Neural cell (in vitro differentiated cells): Measurements from ENCODE around the gene CYP4F12. TPM values are rescaled to one million over a fixed set of nuclear protein-coding genes. Genes with fewer than 3 reads are reported as not detected.

Experiments
- H2AFZ ChIP-seq: fragments of 200-600, 300-800 bp; sonication (generic), shearing (Covaris generic); 2 replicates; pipeline ENCODE4 v1.6.0; 2014; ENCODE audit warnings: low read depth, mild to moderate bottlenecking, antibody characterized with exemption, low read length, moderate library complexity
- H3F3A ChIP-seq: fragments of 200-600 bp; shearing (Covaris generic); 2 replicates; pipeline ENCODE4 v1.6.1; 2016; ENCODE audit warnings: mild to moderate bottlenecking, moderate library complexity, mixed read lengths, antibody characterized with exemption, low read length; ENCODE audit not compliant: insufficient read depth, poor library complexity, severe bottlenecking
- H3K27ac ChIP-seq: fragments of 200-600, 300-800 bp; sonication (generic), shearing (Covaris generic); 2 replicates; pipeline ENCODE4 v1.5.1; 2014; ENCODE audit warnings: mild to moderate bottlenecking, low read length, moderate library complexity
- H3K27me3 ChIP-seq: fragments of 300-800, 200-600 bp; sonication (generic), shearing (Covaris generic); 2 replicates; pipeline ENCODE4 v1.6.0; 2014; ENCODE audit warnings: mild to moderate bottlenecking, low read depth, low read length, moderate library complexity; ENCODE audit not compliant: insufficient read depth
- H3K36me3 ChIP-seq: fragments of 300-800, 200-600 bp; sonication (generic), shearing (Covaris generic); 2 replicates; pipeline ENCODE4 v1.5.1; 2014; ENCODE audit warnings: mild to moderate bottlenecking, antibody characterized with exemption, low read length, moderate library complexity; ENCODE audit not compliant: insufficient read depth
- H3K4me2 ChIP-seq: fragments of 300-800, 200-600 bp; sonication (generic), shearing (Covaris generic); 2 replicates; pipeline ENCODE4 v1.6.0; 2014; ENCODE audit warnings: mild to moderate bottlenecking, low read length
- H3K4me3 ChIP-seq: fragments of 300-800, 200-600 bp; sonication (generic), shearing (Covaris generic); 2 replicates; pipeline ENCODE4 v1.5.1; 2014; ENCODE audit warnings: mild to moderate bottlenecking, low read length, moderate library complexity
- H3K79me2 ChIP-seq: fragments of 200-600 bp; shearing (Covaris generic); replicated peaks from 2 replicates; pipeline ENCODE4 v1.6.0; 2014; ENCODE audit warnings: mild to moderate bottlenecking, low read length, moderate library complexity; ENCODE audit not compliant: insufficient read depth
- H3K9ac ChIP-seq: fragments of 300-800, 200-600 bp; sonication (generic), shearing (Covaris generic); 2 replicates; pipeline ENCODE4 v1.6.1; 2016; ENCODE audit warnings: mild to moderate bottlenecking, low read length, mixed read lengths
- H3K9me2 ChIP-seq: fragments of 200-600 bp; shearing (Covaris generic); 2 replicates; pipeline ENCODE4 v1.6.1; 2016; ENCODE audit warnings: mild to moderate bottlenecking, low read length, mixed read lengths; ENCODE audit not compliant: insufficient read depth
- H3K9me3 ChIP-seq: fragments of 200-600, 300-800 bp; sonication (generic), shearing (Covaris generic); 2 replicates; pipeline ENCODE4 v1.6.1; 2016; ENCODE audit warnings: mild to moderate bottlenecking, mixed run types, low read length, moderate library complexity, mixed read lengths
- H4K20me1 ChIP-seq: fragments of 200-600 bp; shearing (Covaris generic); 2 replicates; pipeline ENCODE4 v1.6.1; 2016; ENCODE audit warnings: mild to moderate bottlenecking, mixed run types; ENCODE audit not compliant: insufficient read depth
- CTCF ChIP-seq: fragments of 450-650 bp; IDR thresholded peaks from 2 replicates; pipeline ENCODE4 v1.5.1; 2014; ENCODE audit warnings: antibody characterized with exemption, mild to moderate bottlenecking, moderate library complexity; ENCODE audit not compliant: poor library complexity, severe bottlenecking
- EP300 ChIP-seq: fragments of 450-650 bp; conservative IDR thresholded peaks from 2 replicates; pipeline ENCODE4 v1.6.1; 2014; ENCODE audit warnings: antibody characterized with exemption, mild to moderate bottlenecking, moderate library complexity; ENCODE audit not compliant: poor library complexity, severe bottlenecking
- EZH2 ChIP-seq: fragments of 200-600, 300-800 bp; shearing (Covaris generic), sonication (generic); IDR thresholded peaks from 2 replicates; pipeline ENCODE4 v1.6.1; 2014; ENCODE audit warnings: antibody characterized with exemption, low read length, borderline replicate concordance, mild to moderate bottlenecking; ENCODE audit not compliant: insufficient read depth, poor library complexity, severe bottlenecking
- MXI1 ChIP-seq: fragments of 450-650 bp; conservative IDR thresholded peaks from 2 replicates; pipeline ENCODE4 v1.6.1; 2014; ENCODE audit warnings: antibody characterized with exemption, mild to moderate bottlenecking; ENCODE audit not compliant: poor library complexity, severe bottlenecking
- POLR2AphosphoS5 ChIP-seq: IDR thresholded peaks from 2 replicates; pipeline ENCODE4 v1.6.1; 2012
- RAD21 ChIP-seq: fragments of 450-650 bp; conservative IDR thresholded peaks from 2 replicates; pipeline ENCODE4 v1.6.1; 2014; ENCODE audit warnings: antibody characterized with exemption, mild to moderate bottlenecking, moderate library complexity
- REST ChIP-seq: IDR thresholded peaks from 2 replicates; pipeline ENCODE4 v1.6.1; 2012; ENCODE audit warnings: borderline replicate concordance
- SMC3 ChIP-seq: fragments of 450-650 bp; conservative IDR thresholded peaks from 2 replicates; pipeline ENCODE4 v1.6.1; 2014; ENCODE audit warnings: antibody characterized with exemption, mild to moderate bottlenecking, moderate library complexity; ENCODE audit not compliant: poor library complexity
- TAF1 ChIP-seq: IDR thresholded peaks from 2 replicates; pipeline ENCODE4 v1.6.1; 2012; ENCODE audit warnings: low read depth
- polyA plus RNA-seq: library from polyadenylated mRNA; depleted of rRNA; stranded (reverse); fragments of >200 nt; gene quantifications from 2 replicates; pipeline ENCODE4 v1.2.3, GENCODE V29; 2014

The CYP4F12 gene
- polyA plus RNA-seq, 1 donor from 2014 or later = not detected

- Histone ChIP-seq H3K27ac (no peak overlapping the region), H3K36me3 (no peaks in the 10 kb centered on the region), H3K27me3 (no peaks in the 10 kb centered on the region), H3K9me3 (peaks cover 6% of the 10 kb centered on the region), H3K79me2 (no peaks in the 10 kb centered on the region), H3K4me2 (no peak overlapping the region), H3K9ac (no peak overlapping the region), H2AFZ (no peak overlapping the region), H4K20me1 (no peaks in the 10 kb centered on the region), H3F3A (no peaks in the 10 kb centered on the region), H3K9me2 (no peaks in the 10 kb centered on the region), H3K4me3 (no peak overlapping the region)
- no peak for TF ChIP-seq EZH2
- TF ChIP-seq REST = no peak
- TF ChIP-seq RAD21 = no peak
- no peak for TF ChIP-seq CTCF
- TF ChIP-seq EP300 = no peak
- TF ChIP-seq SMC3 = no peak
- no peak for TF ChIP-seq MXI1
- TF ChIP-seq POLR2AphosphoS5 = no peak
- no peak for TF ChIP-seq TAF1
Observed at GRCh38 chr19:15628236-15629002, 44.5 kb upstream of the CYP4F12 start.

- no peaks in the 10 kb centered on the region for H3K79me2 ChIP-seq
- H3K4me3 ChIP-seq = no peak overlapping the region
- H3F3A ChIP-seq = no peaks in the 10 kb centered on the region
- H3K9me2 ChIP-seq = no peaks in the 10 kb centered on the region
- no peaks in the 10 kb centered on the region for H4K20me1 ChIP-seq
- H3K9ac ChIP-seq = no peak overlapping the region
- no peaks in the 10 kb centered on the region for H3K36me3 ChIP-seq
- H3K9me3 ChIP-seq = peaks cover 6% of the 10 kb centered on the region
- no peak overlapping the region for H3K4me2 ChIP-seq
- no peak overlapping the region for H3K27ac ChIP-seq
- no peak overlapping the region for H2AFZ ChIP-seq
- no peaks in the 10 kb centered on the region for H3K27me3 ChIP-seq
- no peak for TF ChIP-seq CTCF
- no peak for TF ChIP-seq POLR2AphosphoS5
- no peak for TF ChIP-seq EZH2
- TF ChIP-seq TAF1 = no peak
- no peak for TF ChIP-seq MXI1
- no peak for TF ChIP-seq REST
- no peak for TF ChIP-seq RAD21
- no peak for TF ChIP-seq EP300
- TF ChIP-seq SMC3 = no peak
Observed at GRCh38 chr19:15629003-15629880, 43.6 kb upstream of the CYP4F12 start.
